Measurements from ENCODE around the gene TMED6.
"Not testable (repeated sequence)": the region's sequence is repeated elsewhere in the genome, so short reads cannot be mapped to it uniquely, and the experiment has no call there.

The TMED6 gene

DNA sequence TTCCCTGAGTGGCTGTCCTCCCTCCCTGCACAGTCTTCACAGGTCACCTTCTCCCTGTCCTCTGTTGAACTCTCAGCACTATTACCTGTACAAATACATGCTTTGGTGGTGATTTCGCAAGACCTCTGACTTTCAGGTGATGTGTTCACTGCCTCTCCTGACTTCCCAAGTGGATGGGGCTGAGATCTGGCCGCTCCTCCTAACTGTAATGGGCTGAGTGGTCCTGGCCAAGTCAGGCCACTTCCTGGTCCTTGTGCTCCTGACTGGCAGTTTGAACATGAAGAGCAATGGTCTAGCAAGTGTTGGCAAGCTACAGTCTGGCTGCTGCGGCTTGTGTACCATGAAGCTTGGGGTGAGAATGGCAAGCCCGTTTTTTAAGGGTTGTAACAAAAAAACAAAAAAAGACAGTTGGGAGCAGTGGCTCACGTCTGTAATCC lies 11.7 kb upstream of the TMED6 start:
- no peaks in the 10 kb centered on the region for H3K27me3 ChIP-seq (ENCODE audit: control insufficient read depth, low read length)
- H3K4me3 ChIP-seq (ENCODE audit: low read length), result no peak overlapping the region
- no peak overlapping the region for H3K4me2 ChIP-seq (ENCODE audit: low read length)
- H3F3A ChIP-seq (ENCODE audit: control insufficient read depth, insufficient read depth), result peaks cover 16% of the 10 kb centered on the region
- peaks cover 29% of the 10 kb centered on the region for H3K79me2 ChIP-seq (ENCODE audit: control insufficient read depth, low read length)
- H3K9me3 ChIP-seq (ENCODE audit: control insufficient read depth, insufficient read depth, low read length), result no peaks in the 10 kb centered on the region
- no peaks in the 10 kb centered on the region for H4K20me1 ChIP-seq (ENCODE audit: control insufficient read depth, insufficient read depth, low read depth, low read length)
- H3K36me3 ChIP-seq (ENCODE audit: control insufficient read depth, low read length), result peaks cover 74% of the 10 kb centered on the region
- peaks cover 51% of the 10 kb centered on the region for H3K4me1 ChIP-seq (ENCODE audit: control insufficient read depth, low read length)
- TF ChIP-seq EZH2phosphoT487 (IDR thresholded peaks at IDR 0.05; ENCODE audit: borderline replicate concordance, low read length) (no peak), CTCF (IDR thresholded peaks at IDR 0.05; ENCODE audit: low read depth, low read length, poor library complexity, severe bottlenecking) (no peak)
- H3K27ac ChIP-seq (ENCODE audit: low read depth, low read length), result no peak overlapping the region
- H3K9me2 ChIP-seq (replicated peaks; ENCODE audit: control insufficient read depth, low read length), result no peaks in the 10 kb centered on the region

DNA sequence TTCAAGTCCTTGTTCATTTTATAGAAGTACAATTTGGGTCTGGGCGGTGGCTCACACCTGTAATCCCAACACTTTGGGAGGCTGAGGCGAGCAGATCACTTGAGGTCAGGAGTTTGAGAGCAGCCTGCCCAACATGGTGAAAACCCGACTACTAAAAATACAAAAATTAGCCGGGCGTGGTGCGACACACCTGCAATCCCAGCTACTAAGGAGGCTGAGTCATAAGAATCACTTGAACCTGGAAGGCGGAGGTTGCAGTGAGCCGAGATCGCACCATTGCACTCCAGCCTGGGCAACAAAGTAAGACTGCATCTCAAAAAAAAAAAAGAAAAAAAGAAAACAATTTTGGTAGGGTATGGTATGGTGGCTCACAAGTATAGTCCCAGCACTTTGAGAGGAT lies 8.5 kb upstream of the TMED6 start:
- Histone ChIP-seq H3K79me2 (ENCODE audit: control insufficient read depth, low read length) (peaks cover 13% of the 10 kb centered on the region), H3K4me1 (ENCODE audit: control insufficient read depth, low read length) (peaks cover 59% of the 10 kb centered on the region), H3F3A (ENCODE audit: control insufficient read depth, insufficient read depth) (peaks cover 13% of the 10 kb centered on the region), H3K36me3 (ENCODE audit: control insufficient read depth, low read length) (peaks cover 66% of the 10 kb centered on the region)
- H3K9me2 ChIP-seq (replicated peaks; ENCODE audit: control insufficient read depth, low read length); H3K9me3 ChIP-seq (ENCODE audit: control insufficient read depth, insufficient read depth, low read length); H3K27me3 ChIP-seq (ENCODE audit: control insufficient read depth, low read length); H4K20me1 ChIP-seq (ENCODE audit: control insufficient read depth, insufficient read depth, low read depth, low read length); H3K4me2 ChIP-seq (ENCODE audit: low read length); H3K27ac ChIP-seq (ENCODE audit: low read depth, low read length); H3K4me3 ChIP-seq (ENCODE audit: low read length): not testable (repeated sequence)

DNA sequence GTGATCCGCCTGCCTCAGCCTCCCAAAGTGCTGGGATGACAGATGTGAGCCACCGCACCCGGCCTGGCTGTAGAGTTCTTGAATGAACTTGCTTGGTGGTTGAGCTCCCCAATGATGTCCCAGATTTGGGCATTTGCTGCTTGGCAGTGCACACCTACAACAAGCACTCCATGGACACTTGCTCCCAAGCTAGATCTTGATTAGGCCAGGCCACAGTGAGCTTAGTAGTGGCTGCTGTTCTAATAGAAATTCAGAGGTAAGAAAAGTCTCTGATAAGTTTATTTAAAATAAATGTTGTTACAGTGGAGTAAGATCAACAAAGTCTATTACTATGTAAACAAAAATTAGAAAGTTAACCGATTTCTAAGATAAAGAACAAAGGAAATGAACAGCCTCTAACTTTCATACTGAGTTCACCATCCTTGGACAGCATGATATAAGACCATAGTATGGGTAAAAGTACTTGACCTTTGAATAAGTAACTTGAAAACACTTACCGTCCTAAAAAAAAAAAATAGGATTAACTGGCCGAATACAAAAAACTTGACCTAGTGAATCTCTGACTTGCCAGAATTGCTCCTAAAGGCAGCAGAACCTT lies 951 bp downstream of the TMED6 start:
- peaks cover 16% of the 10 kb centered on the region for H3F3A ChIP-seq (ENCODE audit: control insufficient read depth, insufficient read depth)
- no peaks in the 10 kb centered on the region for H3K9me2 ChIP-seq (replicated peaks; ENCODE audit: control insufficient read depth, low read length)
- TF ChIP-seq EZH2phosphoT487 (IDR thresholded peaks at IDR 0.05; ENCODE audit: borderline replicate concordance, low read length) (no peak), CTCF (IDR thresholded peaks at IDR 0.05; ENCODE audit: low read depth, low read length, poor library complexity, severe bottlenecking) (no peak)
- no peak overlapping the region for H3K4me3 ChIP-seq (ENCODE audit: low read length)
- H3K79me2 ChIP-seq (ENCODE audit: control insufficient read depth, low read length), result no peaks in the 10 kb centered on the region
- peaks cover 8% of the 10 kb centered on the region for H3K4me1 ChIP-seq (ENCODE audit: control insufficient read depth, low read length)
- no peak overlapping the region for H3K27ac ChIP-seq (ENCODE audit: low read depth, low read length)
- H3K9me3 ChIP-seq (ENCODE audit: control insufficient read depth, insufficient read depth, low read length), result no peaks in the 10 kb centered on the region
- no peaks in the 10 kb centered on the region; the same call in 1 of the 2 replicates for H4K20me1 ChIP-seq (ENCODE audit: control insufficient read depth, insufficient read depth, low read depth, low read length)
- H3K4me2 ChIP-seq (ENCODE audit: low read length), result no peak overlapping the region
- peaks cover 40% of the 10 kb centered on the region for H3K36me3 ChIP-seq (ENCODE audit: control insufficient read depth, low read length)
- H3K27me3 ChIP-seq (ENCODE audit: control insufficient read depth, low read length), result no peaks in the 10 kb centered on the region

- Histone ChIP-seq H3K4me2 (ENCODE audit: low read length) (no peak overlapping the region), H3K27me3 (ENCODE audit: control insufficient read depth, low read length) (no peaks in the 10 kb centered on the region), H3K9me2 (replicated peaks; ENCODE audit: control insufficient read depth, low read length) (no peaks in the 10 kb centered on the region), H3K27ac (ENCODE audit: low read depth, low read length) (no peak overlapping the region), H3K9me3 (ENCODE audit: control insufficient read depth, insufficient read depth, low read length) (no peaks in the 10 kb centered on the region), H3F3A (ENCODE audit: control insufficient read depth, insufficient read depth) (peaks cover 18% of the 10 kb centered on the region), H3K79me2 (ENCODE audit: control insufficient read depth, low read length) (no peaks in the 10 kb centered on the region), H3K4me1 (ENCODE audit: control insufficient read depth, low read length) (peaks cover 14% of the 10 kb centered on the region), H3K4me3 (ENCODE audit: low read length) (no peak overlapping the region), H4K20me1 (ENCODE audit: control insufficient read depth, insufficient read depth, low read depth, low read length) (no peaks in the 10 kb centered on the region; the same call in 1 of the 2 replicates), H3K36me3 (ENCODE audit: control insufficient read depth, low read length) (peaks cover 37% of the 10 kb centered on the region)
- no peak for TF ChIP-seq EZH2phosphoT487 (IDR thresholded peaks at IDR 0.05; ENCODE audit: borderline replicate concordance, low read length)
- no peak for TF ChIP-seq CTCF (IDR thresholded peaks at IDR 0.05; ENCODE audit: low read depth, low read length, poor library complexity, severe bottlenecking)
Observed at GRCh38 chr16:69349536-69349935, 2.0 kb downstream of the TMED6 start.

Measured in DOHH2 (cell line).